ENCODE results near the gene POU6F1.

Gene POU6F1

GRCh38 chr12:51214895-51215294 lies 3.0 kb downstream of the POU6F1 start:
- Histone ChIP-seq H3K27ac (ENCODE audit: low read depth, low read length) (no peak overlapping the region), H3K4me3 (ENCODE audit: low read depth, low read length) (no peak overlapping the region), H3K9me3 (ENCODE audit: control insufficient read depth, insufficient read depth, low read depth, low read length) (no peaks in the 10 kb centered on the region), H3K36me3 (ENCODE audit: control insufficient read depth, insufficient read depth, low read length) (no peaks in the 10 kb centered on the region; the same call in 1 of the 2 replicates), H3K27me3 (ENCODE audit: control insufficient read depth, insufficient read depth, low read length) (no peaks in the 10 kb centered on the region), H3K4me1 (ENCODE audit: control insufficient read depth, insufficient read depth, low read length) (peaks cover 24% of the 10 kb centered on the region), H3K9ac (ENCODE audit: low read length) (no peak overlapping the region)

GRCh38 chr12:51210690-51211395 lies 7.0 kb downstream of the POU6F1 start:
- Histone ChIP-seq H3K4me3 (ENCODE audit: low read depth, low read length) (no peak overlapping the region), H3K9me3 (ENCODE audit: control insufficient read depth, insufficient read depth, low read depth, low read length) (no peaks in the 10 kb centered on the region), H3K9ac (ENCODE audit: low read length) (no peak overlapping the region), H3K27ac (ENCODE audit: low read depth, low read length) (no peak overlapping the region), H3K27me3 (ENCODE audit: control insufficient read depth, insufficient read depth, low read length) (no peaks in the 10 kb centered on the region), H3K36me3 (ENCODE audit: control insufficient read depth, insufficient read depth, low read length) (no peaks in the 10 kb centered on the region; the same call in 1 of the 2 replicates), H3K4me1 (ENCODE audit: control insufficient read depth, insufficient read depth, low read length) (no peaks in the 10 kb centered on the region)

GRCh38 chr12:51209259-51209658 lies 8.6 kb downstream of the POU6F1 start:
- H3K9me3 ChIP-seq (ENCODE audit: control insufficient read depth, insufficient read depth, low read depth, low read length), result no peaks in the 10 kb centered on the region
- H3K4me3 ChIP-seq (ENCODE audit: low read depth, low read length), result no peak overlapping the region
- no peaks in the 10 kb centered on the region for H3K4me1 ChIP-seq (ENCODE audit: control insufficient read depth, insufficient read depth, low read length)
- H3K9ac ChIP-seq (ENCODE audit: low read length), result no peak overlapping the region
- H3K27ac ChIP-seq (ENCODE audit: low read depth, low read length), result no peak overlapping the region
- no peaks in the 10 kb centered on the region; the same call in none of the 2 replicates for H3K36me3 ChIP-seq (ENCODE audit: control insufficient read depth, insufficient read depth, low read length)
- H3K27me3 ChIP-seq (ENCODE audit: control insufficient read depth, insufficient read depth, low read length), result no peaks in the 10 kb centered on the region

- Histone ChIP-seq H3K27ac (ENCODE audit: low read depth, low read length) (no peak overlapping the region), H3K9me3 (ENCODE audit: control insufficient read depth, insufficient read depth, low read depth, low read length) (no peaks in the 10 kb centered on the region), H3K36me3 (ENCODE audit: control insufficient read depth, insufficient read depth, low read length) (peaks cover 3% of the 10 kb centered on the region), H3K4me3 (ENCODE audit: low read depth, low read length) (no peak overlapping the region), H3K4me1 (ENCODE audit: control insufficient read depth, insufficient read depth, low read length) (no peaks in the 10 kb centered on the region), H3K27me3 (ENCODE audit: control insufficient read depth, insufficient read depth, low read length) (no peaks in the 10 kb centered on the region), H3K9ac (ENCODE audit: low read length) (no peak overlapping the region)
Observed at GRCh38 chr12:51208016-51208660, 9.7 kb downstream of the POU6F1 start.

GRCh38 chr12:51205350-51205749 lies 12.5 kb downstream of the POU6F1 start:
- Histone ChIP-seq H3K36me3 (ENCODE audit: control insufficient read depth, insufficient read depth, low read length) (peaks cover 3% of the 10 kb centered on the region), H3K9ac (ENCODE audit: low read length) (no peak overlapping the region), H3K4me3 (ENCODE audit: low read depth, low read length) (no peak overlapping the region), H3K27me3 (ENCODE audit: control insufficient read depth, insufficient read depth, low read length) (no peaks in the 10 kb centered on the region), H3K9me3 (ENCODE audit: control insufficient read depth, insufficient read depth, low read depth, low read length) (no peaks in the 10 kb centered on the region), H3K27ac (ENCODE audit: low read depth, low read length) (no peak overlapping the region), H3K4me1 (ENCODE audit: control insufficient read depth, insufficient read depth, low read length) (no peaks in the 10 kb centered on the region)

DNA sequence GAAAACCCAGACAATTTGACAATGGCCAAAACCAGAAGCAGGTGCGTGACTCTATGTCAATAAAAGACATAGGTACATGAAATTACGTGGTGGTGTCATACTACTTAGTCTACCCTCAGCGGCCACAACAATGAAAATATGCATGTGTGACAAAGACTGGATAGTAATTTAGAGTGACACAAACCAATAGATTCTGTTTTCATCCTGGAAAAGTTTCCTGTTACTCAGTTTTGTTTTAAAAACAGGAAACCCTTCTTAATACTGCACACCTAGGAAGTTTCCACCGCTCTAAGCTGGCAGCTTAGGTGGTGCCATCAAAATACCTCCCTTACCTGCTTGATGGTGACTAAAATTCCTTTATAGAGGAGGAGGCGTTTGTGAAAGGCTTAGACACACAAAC lies 15.1 kb downstream of the POU6F1 start:
- Histone ChIP-seq H3K36me3 (ENCODE audit: control insufficient read depth, insufficient read depth, low read length) (peaks cover 3% of the 10 kb centered on the region; the same call in 1 of the 2 replicates), H3K27me3 (ENCODE audit: control insufficient read depth, insufficient read depth, low read length) (no peaks in the 10 kb centered on the region), H3K4me1 (ENCODE audit: control insufficient read depth, insufficient read depth, low read length) (no peaks in the 10 kb centered on the region), H3K9ac (ENCODE audit: low read length) (no peak overlapping the region), H3K4me3 (ENCODE audit: low read depth, low read length) (no peak overlapping the region), H3K27ac (ENCODE audit: low read depth, low read length) (no peak overlapping the region), H3K9me3 (ENCODE audit: control insufficient read depth, insufficient read depth, low read depth, low read length) (no peaks in the 10 kb centered on the region)

DNA sequence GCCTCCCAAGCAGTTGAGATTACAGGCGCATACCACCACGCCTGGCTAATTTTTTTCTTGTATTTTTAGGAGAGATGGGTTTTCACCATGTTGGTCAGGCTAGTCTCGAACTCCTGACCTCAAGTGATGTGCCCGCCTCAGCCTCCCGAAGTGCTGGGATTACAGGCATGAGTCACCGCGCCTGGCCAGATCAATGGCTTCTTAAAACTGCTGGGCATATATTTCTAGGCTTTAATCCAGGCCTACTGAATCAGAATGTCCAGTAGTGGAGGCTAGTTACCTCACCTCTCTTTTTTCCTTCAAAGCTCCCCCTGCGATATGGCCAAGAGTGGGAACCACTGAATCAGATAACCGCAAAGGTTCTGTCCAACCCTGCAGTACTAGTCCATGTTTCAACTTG lies 17.1 kb downstream of the POU6F1 start:
- no peak overlapping the region for H3K9ac ChIP-seq (ENCODE audit: low read length)
- no peaks in the 10 kb centered on the region for H3K27me3 ChIP-seq (ENCODE audit: control insufficient read depth, insufficient read depth, low read length)
- no peak overlapping the region for H3K4me3 ChIP-seq (ENCODE audit: low read depth, low read length)
- no peaks in the 10 kb centered on the region for H3K9me3 ChIP-seq (ENCODE audit: control insufficient read depth, insufficient read depth, low read depth, low read length)
- H3K4me1 ChIP-seq (ENCODE audit: control insufficient read depth, insufficient read depth, low read length), result no peaks in the 10 kb centered on the region
- H3K36me3 ChIP-seq (ENCODE audit: control insufficient read depth, insufficient read depth, low read length), result peaks cover 7% of the 10 kb centered on the region; the same call in 1 of the 2 replicates
- H3K27ac ChIP-seq (ENCODE audit: low read depth, low read length), result no peak overlapping the region

DNA sequence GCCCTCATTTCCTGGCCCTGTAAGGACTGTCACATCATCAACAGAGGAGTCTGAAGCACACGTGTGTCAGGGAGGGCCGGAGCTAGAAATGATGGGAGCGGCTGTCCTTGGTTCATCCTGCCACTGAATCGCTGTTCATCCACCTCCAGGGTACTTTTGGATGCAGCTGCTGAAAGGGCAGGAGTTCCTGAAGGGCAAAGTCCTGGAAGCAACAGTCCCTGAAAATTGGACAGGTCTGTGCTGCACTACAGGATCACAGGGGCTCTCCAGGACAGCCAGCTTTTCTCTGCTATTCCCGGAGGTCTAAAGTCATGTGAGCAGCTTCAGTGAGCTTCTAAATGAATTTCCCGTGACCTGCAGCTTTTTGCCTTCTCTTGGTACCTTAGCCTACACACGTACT lies 17.7 kb downstream of the POU6F1 start:
- no peaks in the 10 kb centered on the region for H3K27me3 ChIP-seq (ENCODE audit: control insufficient read depth, insufficient read depth, low read length)
- no peaks in the 10 kb centered on the region for H3K4me1 ChIP-seq (ENCODE audit: control insufficient read depth, insufficient read depth, low read length)
- no peak overlapping the region for H3K4me3 ChIP-seq (ENCODE audit: low read depth, low read length)
- H3K27ac ChIP-seq (ENCODE audit: low read depth, low read length), result no peak overlapping the region
- peak overlapping the region; percentile 5 for H3K9ac ChIP-seq (ENCODE audit: low read length)
- H3K36me3 ChIP-seq (ENCODE audit: control insufficient read depth, insufficient read depth, low read length), result peaks cover 7% of the 10 kb centered on the region; the same call in 1 of the 2 replicates
- H3K9me3 ChIP-seq (ENCODE audit: control insufficient read depth, insufficient read depth, low read depth, low read length), result no peaks in the 10 kb centered on the region

DNA sequence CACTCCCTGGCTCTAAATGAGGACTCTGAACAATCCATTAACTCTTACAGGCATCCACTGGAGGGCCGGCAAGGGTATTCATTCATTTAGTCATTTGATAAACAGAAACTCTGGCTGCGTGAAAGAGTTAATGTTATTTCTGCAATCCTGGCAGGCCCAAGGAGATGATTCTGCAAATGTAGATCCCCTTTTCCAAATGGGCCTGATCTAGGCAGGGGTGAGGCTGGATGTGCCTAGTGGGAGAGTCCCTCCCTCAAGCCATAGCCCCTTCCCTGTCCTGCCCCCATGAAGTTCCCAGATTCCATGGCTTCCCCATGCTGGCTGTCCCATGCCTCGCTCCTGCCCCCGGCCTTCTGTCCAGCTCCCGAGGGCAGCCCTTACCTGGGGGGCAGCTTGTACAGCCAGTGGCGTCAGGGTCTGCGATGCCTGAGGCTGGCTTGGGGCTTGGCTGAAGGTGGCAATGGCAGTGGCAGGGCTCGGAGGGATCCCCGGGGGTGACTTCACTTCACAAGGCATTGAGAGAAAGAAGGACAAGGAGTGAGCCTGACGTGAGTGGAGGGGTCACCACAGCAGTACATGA lies 18.4 kb downstream of the POU6F1 start:
- Histone ChIP-seq H3K9me3 (ENCODE audit: control insufficient read depth, insufficient read depth, low read depth, low read length) (no peaks in the 10 kb centered on the region), H3K36me3 (ENCODE audit: control insufficient read depth, insufficient read depth, low read length) (peaks cover 7% of the 10 kb centered on the region; the same call in 1 of the 2 replicates), H3K27ac (ENCODE audit: low read depth, low read length) (no peak overlapping the region), H3K9ac (ENCODE audit: low read length) (no peak overlapping the region), H3K27me3 (ENCODE audit: control insufficient read depth, insufficient read depth, low read length) (no peaks in the 10 kb centered on the region), H3K4me1 (ENCODE audit: control insufficient read depth, insufficient read depth, low read length) (no peaks in the 10 kb centered on the region), H3K4me3 (ENCODE audit: low read depth, low read length) (no peak overlapping the region)

DNA sequence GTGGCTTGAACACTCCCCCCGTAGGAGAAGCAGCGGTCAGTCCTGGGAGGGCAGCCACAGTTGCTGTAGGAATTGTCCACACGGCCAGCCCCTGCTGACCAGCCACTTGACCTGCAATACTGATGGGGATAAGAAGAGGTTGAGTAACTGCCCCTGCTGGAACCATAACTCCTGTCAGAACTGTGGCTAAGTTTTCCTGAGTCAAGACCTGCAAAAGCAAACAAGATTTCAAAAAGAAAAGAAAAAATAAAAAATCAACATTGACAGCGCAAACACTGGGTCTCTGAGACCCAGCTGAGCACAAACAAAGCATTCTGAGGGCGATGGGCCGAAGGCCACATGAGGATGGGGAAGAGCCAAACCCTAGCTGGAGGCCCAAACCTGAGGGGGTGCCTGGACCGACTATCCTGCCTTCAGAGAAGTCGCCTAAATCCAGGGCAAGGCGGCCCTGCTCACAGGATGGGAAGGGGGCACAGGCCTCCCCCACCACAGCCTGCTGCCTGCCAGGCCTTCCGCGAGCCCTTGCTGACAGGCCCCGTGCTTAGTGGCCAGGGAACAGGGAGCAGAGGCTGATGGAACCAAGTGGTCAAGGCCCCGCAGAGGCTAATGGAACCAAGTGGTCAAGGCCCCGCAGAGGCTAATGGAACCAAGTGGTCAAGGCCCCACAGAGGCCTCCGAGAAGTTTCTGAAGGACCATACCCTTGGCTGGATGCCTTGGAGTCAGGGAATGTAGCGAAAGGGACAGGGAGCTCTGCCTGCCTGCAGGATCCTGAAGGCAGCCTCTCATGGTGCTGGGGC lies 19.1 kb downstream of the POU6F1 start:
- Histone ChIP-seq H3K4me3 (ENCODE audit: low read depth, low read length) (no peak overlapping the region), H3K9ac (ENCODE audit: low read length) (no peak overlapping the region), H3K9me3 (ENCODE audit: control insufficient read depth, insufficient read depth, low read depth, low read length) (no peaks in the 10 kb centered on the region), H3K36me3 (ENCODE audit: control insufficient read depth, insufficient read depth, low read length) (peaks cover 5% of the 10 kb centered on the region; the same call in 1 of the 2 replicates), H3K27ac (ENCODE audit: low read depth, low read length) (no peak overlapping the region), H3K4me1 (ENCODE audit: control insufficient read depth, insufficient read depth, low read length) (no peaks in the 10 kb centered on the region), H3K27me3 (ENCODE audit: control insufficient read depth, insufficient read depth, low read length) (no peaks in the 10 kb centered on the region)

Data from HUES6 (cell line).